22Rv1 (cell line): ENCODE data around the gene GPR151.

ENCODE experiments used
- H3K27ac ChIP-seq: fragments of 450-650 bp; 2 replicates; pipeline ENCODE4 v1.5.1; 2017
- ZFX ChIP-seq: fragments of 450-650 bp; IDR thresholded peaks from 2 replicates; pipeline ENCODE4 v1.6.1; 2017; ENCODE audit warnings: antibody characterized with exemption, borderline replicate concordance
- TF ChIP-seq, protein P1 (sequence below): fragments of 450-650 bp; IDR thresholded peaks from 2 replicates; pipeline ENCODE4 v1.5.1; 2017; ENCODE audit warnings: mild to moderate bottlenecking

The GPR151 gene

DNA sequence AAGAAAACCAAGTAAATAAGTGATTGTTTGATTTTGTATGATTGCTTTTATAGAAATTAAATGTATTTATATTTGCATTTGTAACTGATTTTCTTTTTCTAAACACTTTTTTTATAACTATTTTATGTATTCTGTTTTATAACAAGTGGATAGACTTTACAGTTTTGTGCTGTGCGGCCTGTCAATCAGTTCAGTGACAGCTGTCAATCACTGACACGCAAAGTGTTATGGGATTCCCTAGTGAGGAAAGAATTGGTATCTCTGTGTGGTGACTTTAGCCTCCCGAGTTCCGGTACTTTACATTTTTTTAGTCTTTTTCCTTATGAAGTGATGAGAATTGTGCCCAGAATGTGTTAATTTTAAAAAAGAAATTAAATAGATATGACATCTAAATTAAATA lies 16.3 kb downstream of the GPR151 start:
- no peak overlapping the region for H3K27ac ChIP-seq
- TF ChIP-seq, protein P1, sequence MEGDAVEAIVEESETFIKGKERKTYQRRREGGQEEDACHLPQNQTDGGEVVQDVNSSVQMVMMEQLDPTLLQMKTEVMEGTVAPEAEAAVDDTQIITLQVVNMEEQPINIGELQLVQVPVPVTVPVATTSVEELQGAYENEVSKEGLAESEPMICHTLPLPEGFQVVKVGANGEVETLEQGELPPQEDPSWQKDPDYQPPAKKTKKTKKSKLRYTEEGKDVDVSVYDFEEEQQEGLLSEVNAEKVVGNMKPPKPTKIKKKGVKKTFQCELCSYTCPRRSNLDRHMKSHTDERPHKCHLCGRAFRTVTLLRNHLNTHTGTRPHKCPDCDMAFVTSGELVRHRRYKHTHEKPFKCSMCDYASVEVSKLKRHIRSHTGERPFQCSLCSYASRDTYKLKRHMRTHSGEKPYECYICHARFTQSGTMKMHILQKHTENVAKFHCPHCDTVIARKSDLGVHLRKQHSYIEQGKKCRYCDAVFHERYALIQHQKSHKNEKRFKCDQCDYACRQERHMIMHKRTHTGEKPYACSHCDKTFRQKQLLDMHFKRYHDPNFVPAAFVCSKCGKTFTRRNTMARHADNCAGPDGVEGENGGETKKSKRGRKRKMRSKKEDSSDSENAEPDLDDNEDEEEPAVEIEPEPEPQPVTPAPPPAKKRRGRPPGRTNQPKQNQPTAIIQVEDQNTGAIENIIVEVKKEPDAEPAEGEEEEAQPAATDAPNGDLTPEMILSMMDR = no peak

DNA sequence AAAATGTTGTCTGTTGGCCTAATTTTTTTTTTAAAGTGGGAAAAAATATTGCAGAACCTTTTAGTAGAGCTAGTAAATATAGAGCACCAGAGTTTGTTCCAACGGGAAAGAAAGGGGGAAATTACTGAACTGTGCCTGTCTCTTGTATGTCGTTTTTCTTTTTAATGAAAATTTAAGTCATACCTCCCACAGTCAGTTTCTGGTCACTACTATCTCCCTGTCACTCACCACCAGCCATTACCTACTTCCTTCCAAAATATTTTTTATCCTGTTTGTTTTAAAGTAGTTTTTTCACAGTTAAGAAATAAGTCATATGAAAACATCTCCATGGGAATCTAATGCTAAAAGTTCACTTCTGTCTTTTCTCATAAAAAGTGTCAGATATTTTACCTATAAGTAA lies 21.3 kb downstream of the GPR151 start:
- no peak overlapping the region for H3K27ac ChIP-seq
- TF ChIP-seq ZFX = no peak
- TF ChIP-seq, protein P1 = no peak

DNA sequence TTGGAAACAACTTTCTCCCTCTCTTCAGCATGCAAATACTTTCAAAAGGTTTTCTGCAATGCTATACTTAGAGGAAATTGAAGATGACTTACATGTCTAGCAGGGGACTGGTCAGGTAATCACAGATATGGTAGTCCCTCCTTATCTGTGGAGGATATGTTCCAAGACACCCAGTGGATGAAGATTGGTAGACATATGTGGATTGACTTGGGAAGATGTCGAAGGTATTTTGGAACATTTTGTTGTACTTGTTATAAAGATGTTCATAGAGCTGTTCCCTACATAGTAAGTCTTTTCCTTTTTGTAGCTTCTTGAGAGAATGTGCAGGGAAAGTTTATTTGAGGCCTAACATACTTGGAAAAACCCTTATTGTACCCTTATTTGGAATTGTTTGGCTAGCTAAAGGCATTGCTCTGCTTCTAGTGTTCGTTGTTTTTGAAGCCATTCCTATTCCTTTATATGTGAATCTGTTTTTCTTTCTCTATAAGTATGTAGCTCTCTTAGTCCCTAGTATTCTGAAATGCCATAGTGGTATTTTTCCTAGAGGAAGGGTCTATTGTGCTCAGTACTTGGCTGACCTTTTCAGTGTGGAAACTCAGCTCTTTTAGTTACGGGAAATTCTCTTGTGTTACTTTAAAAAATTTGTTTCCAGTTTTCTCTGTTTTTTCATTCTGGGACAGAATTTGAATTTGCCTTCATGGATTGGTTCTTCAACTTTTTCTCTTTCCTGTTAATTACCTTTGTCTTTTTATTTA lies 25.7 kb downstream of the GPR151 start:
- TF ChIP-seq, protein P1 = no peak
- TF ChIP-seq ZFX = no peak

DNA sequence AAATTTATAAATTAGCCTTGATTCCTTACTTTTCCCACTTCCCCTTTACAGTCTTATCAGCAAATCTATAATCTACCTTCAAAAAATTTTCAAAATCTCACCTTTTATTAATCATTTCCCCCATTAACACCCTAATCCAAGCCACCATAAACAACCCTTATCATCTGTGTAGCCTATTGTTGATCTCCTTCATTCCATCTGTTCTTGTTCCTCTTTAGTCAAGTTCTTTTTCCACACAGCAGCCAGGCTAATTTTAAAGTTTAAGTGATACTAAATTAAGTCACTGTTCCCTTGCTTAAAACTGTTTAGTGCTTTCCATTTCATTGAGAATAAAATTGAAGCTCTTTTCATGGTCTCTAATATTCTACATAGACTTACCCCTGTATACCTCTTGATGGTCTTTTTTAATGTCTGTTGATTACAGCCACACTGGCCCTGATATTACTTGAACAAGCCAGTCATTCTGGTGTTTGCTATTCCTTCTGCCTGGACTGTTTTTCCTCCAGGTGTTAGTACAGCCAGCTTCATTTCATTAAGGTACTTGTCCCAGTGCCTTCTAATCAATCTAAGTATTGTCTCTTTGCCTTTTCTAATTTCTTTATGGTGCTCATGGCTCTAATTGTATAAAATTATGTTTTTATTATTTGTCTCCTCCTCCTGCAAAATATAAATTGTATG lies 31.1 kb downstream of the GPR151 start:
- H3K27ac ChIP-seq = no peak overlapping the region
- TF ChIP-seq ZFX = no peak
- TF ChIP-seq, protein P1 = no peak

More for the DNA sequence above, 25.7 kb downstream of the GPR151 start:
- H3K27ac ChIP-seq = no peak overlapping the region

DNA sequence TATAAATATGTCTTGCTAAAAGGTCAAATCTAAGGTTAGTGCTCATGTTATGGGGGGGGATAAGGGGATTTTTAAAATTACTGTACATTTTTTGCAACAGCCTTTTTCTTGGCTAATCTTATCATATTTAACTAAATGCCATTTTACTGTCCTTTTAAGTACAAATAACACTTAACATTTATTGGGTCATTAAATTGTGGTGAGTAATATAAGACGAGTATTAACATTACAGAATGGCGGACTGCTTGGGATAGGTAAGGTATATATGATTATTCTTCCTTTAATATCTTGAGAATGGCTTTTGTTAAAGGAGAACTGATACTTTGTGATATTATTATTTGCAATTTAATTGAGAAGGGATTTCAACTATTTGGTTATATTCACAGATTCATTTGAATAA lies 33.2 kb downstream of the GPR151 start:
- TF ChIP-seq, protein P1 = no peak
- no peak for TF ChIP-seq ZFX
- H3K27ac ChIP-seq = no peak overlapping the region

DNA sequence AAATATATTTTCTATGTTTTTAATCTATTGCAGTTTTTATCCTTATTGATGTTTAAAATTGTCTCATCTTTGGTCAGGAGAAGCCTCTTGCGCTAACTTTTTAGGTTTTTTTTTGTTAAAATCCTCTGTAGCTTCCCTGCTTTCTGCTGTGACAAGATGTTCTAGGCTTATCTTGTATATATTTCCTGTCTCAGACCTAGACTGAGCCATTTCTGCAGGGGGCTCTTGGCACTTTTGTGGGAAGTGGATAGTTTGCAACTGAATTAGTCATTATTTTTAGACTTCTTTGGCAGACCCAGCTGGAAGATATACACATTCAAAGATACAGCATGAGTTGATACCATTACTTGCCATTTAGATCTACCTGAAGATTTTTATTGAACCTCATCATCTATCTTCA lies 40.1 kb downstream of the GPR151 start:
- TF ChIP-seq, protein P1 = no peak
- H3K27ac ChIP-seq = no peak overlapping the region

DNA sequence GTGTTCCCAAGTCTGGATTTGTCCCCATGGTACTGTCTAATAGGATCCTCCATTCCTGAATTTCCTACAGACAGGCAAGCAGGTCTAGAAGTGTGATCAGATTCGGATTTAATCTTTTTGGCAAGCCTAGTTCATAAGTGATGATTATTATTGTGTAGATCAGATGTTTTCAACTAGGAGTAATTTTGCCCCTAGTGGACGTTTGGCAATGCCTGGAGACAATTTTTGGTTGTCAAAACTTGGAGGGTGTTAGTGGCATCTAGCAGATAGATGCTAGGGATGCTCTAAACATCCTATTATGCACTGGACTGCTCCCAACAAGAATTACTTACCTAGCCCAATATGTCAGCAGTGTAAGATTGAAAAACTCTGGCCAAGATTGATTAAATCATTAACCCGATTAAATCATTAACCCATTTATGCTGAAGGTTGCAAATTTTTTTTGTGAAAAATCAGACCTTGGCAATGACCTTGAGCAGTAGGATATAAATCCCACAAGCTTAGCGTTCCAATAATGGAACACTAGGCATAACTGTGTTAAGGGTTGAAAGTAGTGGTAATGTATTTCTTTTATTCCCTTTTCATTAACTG lies 40.7 kb downstream of the GPR151 start:
- TF ChIP-seq, protein P1 = peak; percentile 25
- no peak for TF ChIP-seq ZFX
- H3K27ac ChIP-seq = no peak overlapping the region
